NCI-H748 (cell line): ENCODE results near the gene PIGM.

Source experiments
- DNase-seq: peaks from one replicate; lab custom pipeline; 2025; ENCODE audit not compliant: unreplicated experiment; lab: John Stamatoyannopoulos, UW

Gene PIGM

GRCh38 chr1:160022330-160023310, 9.2 kb downstream of the PIGM start:
- peak; percentile 28 for DNase-seq

- DNase-seq = no peak
Observed at GRCh38 chr1:160021376-160022074, 10.3 kb downstream of the PIGM start.

- no peak for DNase-seq
Observed at GRCh38 chr1:160020196-160020595, 11.6 kb downstream of the PIGM start.

GRCh38 chr1:160018900-160019299, 12.9 kb downstream of the PIGM start:
- DNase-seq = no peak

- no peak for DNase-seq
Observed at GRCh38 chr1:160018347-160018746, 13.4 kb downstream of the PIGM start.

- no peak for DNase-seq
Observed at GRCh38 chr1:160017592-160017991, 14.2 kb downstream of the PIGM start.

- no peak for DNase-seq
Observed at GRCh38 chr1:160011781-160012180, 20.0 kb downstream of the PIGM start.

GRCh38 chr1:160009801-160010200, 22.0 kb downstream of the PIGM start:
- DNase-seq = no peak

GRCh38 chr1:160009081-160009480, 22.7 kb downstream of the PIGM start:
- no peak for DNase-seq

GRCh38 chr1:160007577-160008200, 24.1 kb downstream of the PIGM start:
- DNase-seq = peak; percentile 43

- DNase-seq = peak; percentile 46
Observed at GRCh38 chr1:160006312-160006940, 25.4 kb downstream of the PIGM start.

GRCh38 chr1:160005070-160005469, 26.7 kb downstream of the PIGM start:
- DNase-seq = no peak

GRCh38 chr1:160004425-160004824, 27.4 kb downstream of the PIGM start:
- DNase-seq = no peak

- DNase-seq = no peak
Observed at GRCh38 chr1:160004001-160004400, 27.8 kb downstream of the PIGM start.

- no peak for DNase-seq
Observed at GRCh38 chr1:160001440-160001839, 30.4 kb downstream of the PIGM start.

- DNase-seq = no peak
Observed at GRCh38 chr1:159999204-159999603, 32.6 kb downstream of the PIGM start.

- DNase-seq = no peak
Observed at GRCh38 chr1:159996653-159997052, 35.1 kb downstream of the PIGM start.

GRCh38 chr1:159994896-159995295, 36.9 kb downstream of the PIGM start:
- DNase-seq = no peak

- no peak for DNase-seq
Observed at GRCh38 chr1:159993911-159994310, 37.9 kb downstream of the PIGM start.

GRCh38 chr1:159992161-159992560, 39.6 kb downstream of the PIGM start:
- no peak for DNase-seq

- no peak for DNase-seq
Observed at GRCh38 chr1:159991513-159991912, 40.3 kb downstream of the PIGM start.
